Astrocyte of the spinal cord (primary cell): ENCODE data around the gene CEBPE.
"Not testable (repeated sequence)": the region's sequence is repeated elsewhere in the genome, so short reads cannot be mapped to it uniquely, and the experiment has no call there.

Source experiments
- DNase-seq: peaks from one replicate; pipeline ENCODE4 v3.0.0; 2011; ENCODE audit warnings: low read depth, low spot score
- H3K4me3 ChIP-seq: 2 replicates; pipeline ENCODE4 v1.5.1; 2011; ENCODE audit warnings: low read depth, mild to moderate bottlenecking, low read length, moderate library complexity
- CTCF ChIP-seq: IDR thresholded peaks from 2 replicates; pipeline ENCODE4 v1.5.1; 2012; ENCODE audit warnings: low read depth, mild to moderate bottlenecking, low read length, inconsistent platforms
- in situ Hi-C: cut with HindIII; loops from 2 replicates; pipeline ENCODE4 v1.10.0; 2017; ENCODE audit warnings: low sequenced_read_pairs

CEBPE gene

GRCh38 chr14:23113431-23114119, 5.5 kb downstream of the CEBPE start:
- in situ Hi-C loops, result no loop called here
- DNase-seq, result peak; percentile 69
- H3K4me3 ChIP-seq, result no peak overlapping the region
- TF ChIP-seq CTCF, result no peak

- in situ Hi-C loops, result no loop called here
- DNase-seq, result no peak
- no peak overlapping the region for H3K4me3 ChIP-seq
- no peak for TF ChIP-seq CTCF
Observed at GRCh38 chr14:23112359-23113178, 6.5 kb downstream of the CEBPE start.

- in situ Hi-C loops, result no loop called here
- no peak for DNase-seq
- H3K4me3 ChIP-seq, result no peak overlapping the region
- no peak for TF ChIP-seq CTCF
Observed at GRCh38 chr14:23110579-23111365, 8.3 kb downstream of the CEBPE start.

- DNase-seq, result no peak
- no peak overlapping the region for H3K4me3 ChIP-seq
- in situ Hi-C loops, result no loop called here
- no peak for TF ChIP-seq CTCF
Observed at GRCh38 chr14:23109769-23110168, 9.3 kb downstream of the CEBPE start.

- DNase-seq, in situ Hi-C loops, H3K4me3 ChIP-seq: not testable (repeated sequence)
Observed at GRCh38 chr14:23108169-23108568, 10.9 kb downstream of the CEBPE start.

- H3K4me3 ChIP-seq, in situ Hi-C loops, DNase-seq: not testable (repeated sequence)
Observed at GRCh38 chr14:23107620-23108019, 11.4 kb downstream of the CEBPE start.

- in situ Hi-C loops, result no loop called here
- no peak for TF ChIP-seq CTCF
- DNase-seq, result no peak
- H3K4me3 ChIP-seq, result no peak overlapping the region
Observed at GRCh38 chr14:23106747-23107045, 12.4 kb downstream of the CEBPE start.
